ENCODE data around the gene SPOP. TPM values are rescaled to one million over a fixed set of nuclear protein-coding genes. Genes with fewer than 3 reads are reported as not detected.
A peak's percentile ranks its signal among the peaks of the same experiment; 100 is the strongest.

The SPOP gene
- total and polyA plus RNA-seq, 9 of the 15 experiments (the other 6 are each of a cell fraction or from before 2014, with no cell fraction given), result 34.2 to 65.9 (median 39.7) TPM

GRCh38 chr17:49707608-49708514 is 30.0 kb upstream of the SPOP start, which contains the start of gene SLC35B1 (continued):
- TF ChIP-seq THAP7 (CRISPR knock-in tag; IDR thresholded peaks at IDR 0.05), result no peak
- TF ChIP-seq, protein P1, sequence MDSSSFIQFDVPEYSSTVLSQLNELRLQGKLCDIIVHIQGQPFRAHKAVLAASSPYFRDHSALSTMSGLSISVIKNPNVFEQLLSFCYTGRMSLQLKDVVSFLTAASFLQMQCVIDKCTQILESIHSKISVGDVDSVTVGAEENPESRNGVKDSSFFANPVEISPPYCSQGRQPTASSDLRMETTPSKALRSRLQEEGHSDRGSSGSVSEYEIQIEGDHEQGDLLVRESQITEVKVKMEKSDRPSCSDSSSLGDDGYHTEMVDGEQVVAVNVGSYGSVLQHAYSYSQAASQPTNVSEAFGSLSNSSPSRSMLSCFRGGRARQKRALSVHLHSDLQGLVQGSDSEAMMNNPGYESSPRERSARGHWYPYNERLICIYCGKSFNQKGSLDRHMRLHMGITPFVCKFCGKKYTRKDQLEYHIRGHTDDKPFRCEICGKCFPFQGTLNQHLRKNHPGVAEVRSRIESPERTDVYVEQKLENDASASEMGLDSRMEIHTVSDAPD (CRISPR knock-in tag; IDR thresholded peaks at IDR 0.05), result no peak
- TF ChIP-seq, protein P2, sequence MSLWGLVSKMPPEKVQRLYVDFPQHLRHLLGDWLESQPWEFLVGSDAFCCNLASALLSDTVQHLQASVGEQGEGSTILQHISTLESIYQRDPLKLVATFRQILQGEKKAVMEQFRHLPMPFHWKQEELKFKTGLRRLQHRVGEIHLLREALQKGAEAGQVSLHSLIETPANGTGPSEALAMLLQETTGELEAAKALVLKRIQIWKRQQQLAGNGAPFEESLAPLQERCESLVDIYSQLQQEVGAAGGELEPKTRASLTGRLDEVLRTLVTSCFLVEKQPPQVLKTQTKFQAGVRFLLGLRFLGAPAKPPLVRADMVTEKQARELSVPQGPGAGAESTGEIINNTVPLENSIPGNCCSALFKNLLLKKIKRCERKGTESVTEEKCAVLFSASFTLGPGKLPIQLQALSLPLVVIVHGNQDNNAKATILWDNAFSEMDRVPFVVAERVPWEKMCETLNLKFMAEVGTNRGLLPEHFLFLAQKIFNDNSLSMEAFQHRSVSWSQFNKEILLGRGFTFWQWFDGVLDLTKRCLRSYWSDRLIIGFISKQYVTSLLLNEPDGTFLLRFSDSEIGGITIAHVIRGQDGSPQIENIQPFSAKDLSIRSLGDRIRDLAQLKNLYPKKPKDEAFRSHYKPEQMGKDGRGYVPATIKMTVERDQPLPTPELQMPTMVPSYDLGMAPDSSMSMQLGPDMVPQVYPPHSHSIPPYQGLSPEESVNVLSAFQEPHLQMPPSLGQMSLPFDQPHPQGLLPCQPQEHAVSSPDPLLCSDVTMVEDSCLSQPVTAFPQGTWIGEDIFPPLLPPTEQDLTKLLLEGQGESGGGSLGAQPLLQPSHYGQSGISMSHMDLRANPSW (CRISPR knock-in tag; IDR thresholded peaks at IDR 0.05), result no peak
- TF ChIP-seq STAT5B (CRISPR knock-in tag; IDR thresholded peaks at IDR 0.05), result no peak
- no peak for TF ChIP-seq SRSF1 (IDR thresholded peaks at IDR 0.05; ENCODE audit: low read depth, low read length)
- TF ChIP-seq RBM14 (IDR thresholded peaks at IDR 0.05; ENCODE audit: borderline replicate concordance, insufficient read depth, low read depth, low read length), result no peak
- peak; percentile 87 for TF ChIP-seq NFRKB (IDR thresholded peaks at IDR 0.05; ENCODE audit: low read depth)
- TF ChIP-seq, protein P3, sequence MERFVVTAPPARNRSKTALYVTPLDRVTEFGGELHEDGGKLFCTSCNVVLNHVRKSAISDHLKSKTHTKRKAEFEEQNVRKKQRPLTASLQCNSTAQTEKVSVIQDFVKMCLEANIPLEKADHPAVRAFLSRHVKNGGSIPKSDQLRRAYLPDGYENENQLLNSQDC (CRISPR knock-in tag; IDR thresholded peaks at IDR 0.05), result no peak; the same call in 1 of the 2 replicates
- TF ChIP-seq HIVEP1 (CRISPR knock-in tag; IDR thresholded peaks at IDR 0.05), result no peak
- TF ChIP-seq ZFX (CRISPR knock-in tag; IDR thresholded peaks at IDR 0.05), result peak; percentile 86
- TF ChIP-seq ZKSCAN1 (IDR thresholded peaks at IDR 0.05; ENCODE audit: low read depth, low read length), result no peak; the same call in 1 of the 2 replicates
- no peak for TF ChIP-seq TGIF2 (CRISPR knock-in tag; IDR thresholded peaks at IDR 0.05)
- no peak for TF ChIP-seq ZNF699 (CRISPR knock-in tag; IDR thresholded peaks at IDR 0.05; ENCODE audit: insufficient replicate concordance)
- peak; percentile 84 for TF ChIP-seq MBD2 (IDR thresholded peaks at IDR 0.05; ENCODE audit: borderline replicate concordance, low read depth)
- no peak for TF ChIP-seq GTF2F1 (IDR thresholded peaks at IDR 0.05; ENCODE audit: low read depth, low read length)
- no peak for TF ChIP-seq CHD1 (IDR thresholded peaks at IDR 0.05; ENCODE audit: low read length)
- no peak for TF ChIP-seq FOXA1 (IDR thresholded peaks at IDR 0.05; ENCODE audit: borderline replicate concordance)
- TF ChIP-seq MEF2D (tag; conservative IDR thresholded peaks at IDR 0.05; ENCODE audit: low read depth), result no peak
- TF ChIP-seq ZNF324 (CRISPR knock-in tag; IDR thresholded peaks at IDR 0.05), result no peak
- no peak for TF ChIP-seq RBM39 (optimal IDR thresholded peaks at IDR 0.05; ENCODE audit: low read depth, low read length)
- peak; percentile 63; the same call in 1 of the 2 replicates for TF ChIP-seq ZNF24 (IDR thresholded peaks at IDR 0.05)
- TF ChIP-seq ZBTB9 (CRISPR knock-in tag; IDR thresholded peaks at IDR 0.05), result peak; percentile 50; the same call in 1 of the 2 replicates
- TF ChIP-seq TBL1XR1 (IDR thresholded peaks at IDR 0.05; ENCODE audit: low read length in 2 of 2), result 0 out of 4 replicates have a peak, but pooled peaks of 1 of the 2 experiments have one; percentile 59
